HG03439 (cell line): Measurements from ENCODE around the gene GAS7.

ENCODE experiments used
- ATAC-seq: cut with Tn5 transposase; IDR thresholded peaks from one replicate; pipeline ENCODE4 v1.9.1; 2021; ENCODE audit warnings: mild to moderate bottlenecking, moderate library complexity; ENCODE audit not compliant: unreplicated experiment

GAS7 gene

DNA sequence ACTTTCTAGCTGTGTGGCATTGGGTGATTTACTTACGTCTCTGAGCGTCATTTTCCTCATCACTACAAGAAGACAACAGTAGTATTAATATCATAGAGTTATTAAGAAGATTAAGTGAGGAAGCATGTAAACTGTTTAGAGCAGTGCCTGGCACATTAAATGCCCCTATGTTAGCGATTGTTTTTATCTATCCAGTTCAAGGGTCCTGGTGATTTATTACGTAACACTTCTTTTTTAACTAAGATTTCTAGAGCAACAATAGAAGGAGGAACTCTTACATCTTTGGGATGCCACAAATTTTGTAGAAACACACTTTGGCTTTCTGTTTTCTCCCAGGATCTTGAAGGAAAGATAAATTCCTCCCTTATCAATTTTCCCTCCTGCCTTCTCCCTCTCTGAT, 3.3 kb upstream of the GAS7 start:
- no peak for ATAC-seq

DNA sequence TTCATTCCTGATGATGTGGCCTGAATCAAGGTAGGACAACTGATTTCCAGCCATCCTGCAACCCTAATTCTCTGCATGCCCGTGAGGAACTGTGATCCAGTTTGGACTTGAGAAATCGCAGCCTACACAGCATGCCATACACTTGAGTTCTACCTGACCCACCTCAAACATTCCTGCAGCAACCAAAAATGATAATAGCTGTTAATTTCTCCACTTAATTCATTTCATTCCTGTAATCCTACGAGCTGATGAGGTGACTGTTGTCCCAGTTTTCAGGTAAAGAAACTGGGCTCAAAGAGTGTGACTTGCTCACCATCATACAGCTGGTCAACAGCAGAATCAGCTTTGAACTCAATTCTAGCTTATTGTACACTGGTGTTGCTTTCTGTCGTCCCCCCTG, 2.2 kb upstream of the GAS7 start:
- no peak for ATAC-seq

DNA sequence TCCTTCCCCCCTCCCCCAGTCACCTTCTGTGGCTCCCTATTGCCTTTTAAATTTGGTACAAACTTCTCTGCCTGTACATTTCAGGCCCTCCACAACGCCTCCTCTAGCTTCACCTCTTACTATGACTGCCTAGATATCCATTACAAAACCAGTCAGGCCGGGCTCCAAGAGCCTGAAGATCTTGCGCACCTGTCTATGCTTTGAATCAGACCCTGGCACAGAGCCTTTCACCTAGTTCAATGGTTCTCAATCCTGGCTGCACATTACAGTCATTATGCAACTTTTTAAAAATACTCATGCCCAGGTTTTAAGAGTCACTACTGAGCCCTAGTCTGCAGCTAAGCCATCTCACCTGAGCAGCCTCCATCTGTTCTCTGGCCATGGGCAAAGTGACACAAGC, 1.6 kb upstream of the GAS7 start:
- no peak for ATAC-seq

DNA sequence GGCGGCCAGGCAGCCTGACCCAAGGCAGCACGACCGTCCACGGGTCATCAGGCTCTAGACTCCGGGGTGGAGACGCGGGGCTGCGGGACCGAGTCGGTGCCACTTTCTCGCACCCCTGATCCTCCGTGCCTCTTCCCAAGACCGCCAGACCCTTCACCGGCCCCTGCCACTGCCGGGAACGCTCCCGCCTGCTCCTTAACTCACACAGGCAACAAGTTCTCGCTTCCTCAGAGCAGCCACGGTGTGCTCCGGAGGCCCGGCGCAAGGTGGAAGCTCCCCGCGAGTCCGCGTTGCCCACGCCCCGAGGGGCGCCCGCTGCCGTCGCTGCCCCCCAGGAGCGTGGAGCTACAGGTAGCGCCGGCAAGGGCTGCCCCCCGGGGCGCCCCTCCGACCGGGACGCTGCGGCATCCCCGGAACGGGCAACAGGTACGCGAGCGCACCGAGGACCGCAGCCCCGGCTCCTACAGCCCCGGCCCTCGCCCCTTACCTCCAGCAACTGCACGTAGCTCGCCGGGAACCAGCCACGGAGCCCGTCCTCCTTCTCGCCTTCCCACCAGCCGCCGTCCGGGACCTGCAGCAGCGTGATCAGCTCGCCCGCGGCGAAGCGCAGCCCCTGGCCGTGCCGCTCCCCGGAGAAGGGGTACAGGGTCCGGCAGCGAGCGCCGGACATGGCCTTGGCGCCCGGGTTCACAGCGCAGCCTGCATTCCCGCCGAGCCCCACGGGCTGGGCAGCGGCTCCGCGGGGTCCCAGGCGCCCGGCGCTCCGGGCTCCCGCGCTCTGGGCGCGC, 491 bp downstream of the GAS7 start:
- ATAC-seq, result no peak

DNA sequence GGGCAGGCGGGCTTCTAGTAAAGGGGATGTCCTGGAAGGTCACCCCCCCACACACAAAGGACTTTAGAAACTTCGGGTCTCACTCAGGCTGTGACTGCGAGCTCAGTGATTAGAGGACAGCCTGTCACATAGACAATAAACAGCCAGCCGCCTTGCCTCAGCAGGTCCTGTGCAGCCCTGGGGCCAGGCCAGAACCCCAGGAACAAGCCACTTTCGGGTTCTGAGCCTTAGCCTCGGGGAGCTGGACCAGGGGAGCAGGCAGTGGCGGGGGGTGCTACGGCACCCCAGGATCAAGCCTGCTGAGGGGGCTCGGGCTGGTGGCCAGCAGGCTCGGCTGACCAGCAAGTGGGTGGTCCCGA, 1.1 kb downstream of the GAS7 start:
- ATAC-seq, result no peak

DNA sequence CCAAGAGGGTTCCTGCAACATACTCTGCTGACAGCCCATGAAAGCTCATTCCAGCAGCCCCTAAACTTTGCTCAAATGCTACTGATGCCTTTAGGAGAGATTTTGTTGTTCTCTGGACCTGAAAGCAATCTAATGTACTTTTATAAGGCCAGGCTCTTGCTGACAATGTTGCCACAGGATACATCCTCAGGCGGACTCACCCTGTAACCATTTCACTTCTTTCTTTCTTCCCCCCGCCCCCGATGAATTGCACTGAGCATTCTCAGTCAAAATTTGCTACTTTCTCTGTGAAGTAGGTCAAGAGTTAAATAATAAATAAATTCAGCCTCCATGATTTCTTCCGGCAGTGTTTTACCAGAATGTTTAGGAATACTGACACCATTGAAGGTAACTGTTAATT, 1.5 kb downstream of the GAS7 start:
- no peak for ATAC-seq

DNA sequence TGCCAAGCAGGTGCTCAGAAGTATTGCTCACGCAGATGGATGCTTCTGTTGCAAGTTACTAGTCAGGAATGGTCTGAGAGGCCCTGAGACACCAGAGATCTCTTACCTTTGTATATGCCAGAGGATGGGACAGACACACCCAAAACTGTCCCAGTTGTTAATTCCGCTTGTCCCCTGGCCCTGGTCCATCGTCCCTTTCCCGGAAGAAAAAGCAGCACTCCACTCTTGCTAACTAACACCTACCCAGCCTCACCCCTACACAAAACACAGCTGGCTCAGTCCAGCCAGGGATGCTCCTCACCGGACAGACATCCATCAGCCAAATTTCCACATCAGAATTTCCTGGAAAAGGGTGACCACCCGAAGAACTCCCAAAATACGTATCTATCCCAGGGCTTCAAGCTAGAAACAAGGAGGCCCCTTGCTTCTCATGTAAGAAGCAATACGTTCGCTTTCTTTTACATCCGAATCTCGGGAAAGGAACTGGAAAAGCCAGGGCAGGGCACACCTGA, 2.0 kb downstream of the GAS7 start:
- ATAC-seq, result no peak

DNA sequence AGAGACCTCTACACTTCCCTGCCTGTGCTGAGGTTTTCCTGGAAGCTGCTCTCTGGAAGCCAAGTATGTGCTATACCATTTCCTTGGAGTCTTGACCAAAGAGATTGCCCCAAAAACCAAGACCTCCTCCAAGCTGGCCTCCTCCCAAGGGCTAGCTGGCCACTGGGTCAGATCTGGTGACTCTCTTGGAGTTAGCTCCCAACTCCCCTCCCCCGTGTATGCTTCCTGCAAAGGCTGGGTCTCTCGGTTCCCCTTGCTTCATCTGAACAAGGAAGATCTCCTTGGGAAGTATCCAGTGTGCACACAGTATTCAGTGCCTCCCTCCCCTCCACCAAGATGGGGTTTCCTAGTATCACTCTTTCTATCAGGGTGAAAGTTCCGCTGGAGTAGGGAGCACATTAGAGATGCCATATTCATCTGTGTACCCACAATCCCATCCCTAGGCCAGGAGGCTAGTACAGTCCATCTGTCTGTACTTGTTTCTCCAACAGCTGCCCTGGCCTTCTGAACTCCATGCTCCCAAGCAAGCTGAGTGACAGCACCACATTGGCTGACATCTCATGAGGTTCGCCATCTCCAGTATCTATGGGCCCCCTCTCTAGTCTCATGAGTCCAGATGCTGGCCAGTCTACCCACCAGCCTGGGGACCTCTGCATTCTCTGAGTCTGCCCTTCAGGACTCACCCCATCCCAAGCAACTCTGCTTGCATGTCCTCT, 3.2 kb downstream of the GAS7 start:
- no peak for ATAC-seq

DNA sequence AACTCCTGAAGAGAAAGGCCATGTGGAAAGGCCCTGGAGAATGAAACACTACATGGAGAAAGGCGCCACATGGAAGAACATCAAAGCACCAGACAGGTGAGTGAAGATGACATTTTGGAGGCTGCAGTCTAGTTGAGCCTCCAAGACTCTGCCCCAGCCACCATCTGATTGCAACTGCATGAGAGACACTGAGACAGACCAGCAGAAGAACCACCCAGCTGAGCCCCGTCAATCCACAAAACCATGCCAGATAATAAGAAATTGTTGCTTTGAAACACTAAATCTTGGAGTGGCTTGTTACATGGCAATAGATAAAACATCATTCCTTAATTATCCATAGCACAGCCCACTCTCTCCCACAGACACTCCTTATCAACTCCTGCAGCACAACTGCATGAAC, 4.8 kb downstream of the GAS7 start:
- ATAC-seq, result no peak

DNA sequence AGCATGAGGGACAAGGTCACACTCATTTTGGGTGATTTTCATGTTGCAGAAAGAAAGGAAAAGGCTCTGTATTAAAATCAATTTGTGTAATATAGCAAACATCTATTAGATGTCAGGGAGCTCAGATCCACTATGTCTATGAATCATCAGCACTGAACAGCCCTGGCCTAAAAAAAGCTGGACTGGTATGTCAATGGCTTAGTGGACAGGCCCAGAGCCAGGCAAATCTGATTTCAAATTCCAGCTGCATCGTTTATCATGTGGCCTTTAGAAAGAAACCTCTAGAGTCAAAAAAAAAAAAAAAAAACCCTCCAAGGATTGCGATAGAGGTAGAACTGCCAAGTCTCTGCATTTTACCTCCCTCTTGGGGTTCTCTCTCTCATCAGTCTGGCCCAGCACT, 5.4 kb downstream of the GAS7 start:
- ATAC-seq, result no peak

DNA sequence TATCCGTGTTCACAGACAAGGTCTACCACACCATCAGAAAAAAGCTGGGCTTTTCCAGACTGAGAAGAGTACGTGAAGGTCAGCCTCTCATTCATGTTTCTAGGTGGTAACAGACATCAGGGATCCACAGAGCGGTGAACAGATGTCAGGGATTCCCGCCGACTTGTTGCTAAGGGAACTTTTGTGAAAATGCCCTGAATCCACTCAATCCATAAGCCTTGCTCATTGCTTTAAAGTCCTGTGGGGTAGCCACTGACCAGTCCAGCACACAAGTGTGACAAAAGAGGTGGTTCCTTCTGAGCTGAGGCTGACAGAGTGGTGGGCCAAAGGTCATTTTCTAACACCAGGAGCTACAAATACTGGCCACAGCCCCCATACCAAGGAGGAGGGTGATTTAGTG, 5.9 kb downstream of the GAS7 start:
- ATAC-seq, result no peak

DNA sequence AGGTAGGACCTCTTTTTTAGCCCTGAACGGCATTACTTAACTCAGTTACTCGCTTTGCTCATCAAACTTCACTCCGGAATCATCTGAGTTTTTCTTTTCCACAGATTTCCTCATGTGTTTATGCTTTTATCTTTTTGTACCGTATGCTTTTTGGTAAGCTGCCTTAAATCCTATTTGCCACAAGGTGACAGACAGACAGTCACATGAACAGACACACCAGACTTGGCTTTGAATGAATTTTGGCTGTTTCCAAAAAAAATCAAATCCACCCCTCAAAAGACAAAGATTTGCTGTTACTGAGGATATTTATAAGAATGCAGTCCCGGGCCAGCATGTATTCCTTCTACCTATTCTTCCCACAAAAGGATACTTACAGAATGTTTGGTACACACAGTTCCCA, 10.9 kb downstream of the GAS7 start:
- ATAC-seq, result no peak

DNA sequence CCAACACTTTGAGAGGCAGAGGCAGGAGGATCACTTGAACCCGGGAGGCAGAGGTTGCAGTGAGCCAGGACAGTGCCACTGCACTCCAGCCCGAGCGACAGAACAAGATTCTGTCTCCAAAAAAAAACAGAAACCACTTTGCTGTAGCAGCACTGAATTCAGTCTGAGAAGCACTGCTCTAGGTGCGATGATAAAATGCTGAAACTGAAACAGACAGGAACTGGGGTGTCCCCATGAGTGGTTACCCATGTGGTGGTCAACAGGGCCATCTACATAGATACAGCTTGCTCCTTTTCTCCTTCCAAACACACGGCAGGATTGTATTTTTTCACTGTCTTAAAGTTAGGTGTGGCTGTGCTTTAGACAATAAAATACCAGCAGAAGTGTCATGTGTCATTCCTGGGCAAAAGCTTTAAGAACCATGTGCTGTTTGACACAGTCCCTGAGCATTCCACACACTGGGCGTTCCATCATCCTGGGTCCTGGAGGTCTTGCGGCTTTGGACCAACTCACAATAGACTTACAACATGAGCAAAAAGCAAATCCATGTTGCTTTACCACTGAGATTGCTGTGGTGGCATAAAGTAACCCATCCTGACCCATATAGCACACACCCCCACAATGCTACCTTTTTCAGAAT, 11.5 kb downstream of the GAS7 start:
- no peak for ATAC-seq

DNA sequence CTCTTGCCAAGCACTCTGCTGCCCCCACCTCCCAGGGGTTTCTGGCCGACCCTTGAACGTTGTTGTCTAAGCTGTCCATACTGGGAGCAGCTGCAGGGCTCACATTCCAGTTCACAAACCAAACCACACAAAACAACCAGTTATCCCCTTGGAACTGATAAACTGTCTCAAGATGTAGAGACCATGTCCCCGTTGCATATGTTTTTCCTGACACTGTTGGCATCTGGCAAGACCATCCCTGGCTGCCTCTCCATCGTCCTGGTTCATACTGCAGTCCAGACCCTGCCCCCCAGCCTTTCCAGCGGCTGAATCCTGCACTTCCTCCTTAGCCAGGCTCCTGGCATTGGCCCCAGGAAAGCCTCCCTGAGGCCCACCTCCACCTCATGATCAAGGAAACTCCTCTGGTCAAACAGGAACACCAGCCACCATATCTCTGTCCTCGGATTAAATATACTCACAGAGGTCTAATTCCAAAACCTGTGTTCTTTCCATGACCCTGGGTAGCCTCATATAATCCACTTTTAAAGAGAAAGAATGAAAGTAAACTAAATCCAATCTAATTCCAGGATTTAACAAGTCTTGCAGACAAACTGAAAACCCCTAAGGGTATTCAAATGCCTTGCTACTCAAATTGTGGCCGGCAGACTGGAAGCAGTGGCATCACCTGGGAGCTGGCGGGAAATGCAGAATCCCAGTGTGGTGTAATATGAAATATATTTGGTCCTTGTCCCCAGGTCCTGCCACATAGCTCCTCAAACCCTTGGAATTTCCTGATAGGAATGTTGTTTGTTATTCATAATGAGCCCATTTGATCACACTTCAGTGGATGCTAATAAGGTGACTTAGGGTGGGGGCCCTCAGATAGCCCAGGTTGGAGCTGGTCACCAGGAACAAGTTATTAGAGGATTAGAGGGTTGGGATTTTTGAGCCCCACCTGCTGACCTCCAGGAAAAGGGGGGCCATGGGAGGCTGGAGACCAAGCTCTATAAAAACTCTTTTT, 14.2 kb downstream of the GAS7 start:
- ATAC-seq, result no peak

DNA sequence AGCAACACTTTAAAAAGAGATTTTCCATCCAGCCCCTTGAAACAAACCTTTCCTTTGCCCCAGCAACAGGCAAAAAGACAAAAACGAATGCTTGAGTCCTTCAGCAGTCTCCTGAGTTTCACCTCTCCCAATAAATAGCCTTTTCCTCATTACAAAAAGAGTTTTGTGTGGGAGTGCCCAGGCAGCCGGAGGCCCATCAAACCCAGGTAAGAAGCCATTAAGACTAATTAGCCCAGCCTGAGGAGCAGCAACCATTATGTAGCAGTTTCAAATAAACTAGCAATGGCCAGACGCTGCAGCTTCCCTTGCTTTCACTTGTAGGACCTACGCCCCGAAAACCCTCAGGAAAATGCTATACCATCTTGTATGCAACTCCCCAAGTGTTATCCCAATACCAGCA, 15.6 kb downstream of the GAS7 start:
- ATAC-seq, result no peak

DNA sequence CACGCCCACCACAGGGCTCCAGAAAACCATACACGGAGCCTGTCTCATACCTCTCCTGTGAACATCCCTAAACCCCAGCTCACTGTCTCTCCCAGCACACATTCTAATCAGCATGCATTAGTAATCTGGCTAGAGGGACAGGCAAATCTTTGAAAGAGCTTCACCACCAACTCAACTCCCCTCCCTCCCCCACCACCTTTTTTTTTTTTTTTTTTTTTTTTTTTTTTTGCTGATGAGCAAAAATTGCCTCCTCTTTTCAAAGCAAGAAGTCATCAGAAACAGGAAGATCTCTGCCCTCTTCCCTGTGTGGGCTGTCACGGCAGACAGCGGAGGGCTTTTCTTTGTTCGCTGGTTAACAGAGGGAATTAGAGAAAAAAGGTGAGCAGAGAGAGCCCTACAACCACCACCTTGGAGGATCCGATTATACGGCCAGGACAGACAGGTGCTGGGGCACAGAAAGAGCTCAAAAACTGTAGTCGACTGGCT, 19.9 kb downstream of the GAS7 start:
- no peak for ATAC-seq

DNA sequence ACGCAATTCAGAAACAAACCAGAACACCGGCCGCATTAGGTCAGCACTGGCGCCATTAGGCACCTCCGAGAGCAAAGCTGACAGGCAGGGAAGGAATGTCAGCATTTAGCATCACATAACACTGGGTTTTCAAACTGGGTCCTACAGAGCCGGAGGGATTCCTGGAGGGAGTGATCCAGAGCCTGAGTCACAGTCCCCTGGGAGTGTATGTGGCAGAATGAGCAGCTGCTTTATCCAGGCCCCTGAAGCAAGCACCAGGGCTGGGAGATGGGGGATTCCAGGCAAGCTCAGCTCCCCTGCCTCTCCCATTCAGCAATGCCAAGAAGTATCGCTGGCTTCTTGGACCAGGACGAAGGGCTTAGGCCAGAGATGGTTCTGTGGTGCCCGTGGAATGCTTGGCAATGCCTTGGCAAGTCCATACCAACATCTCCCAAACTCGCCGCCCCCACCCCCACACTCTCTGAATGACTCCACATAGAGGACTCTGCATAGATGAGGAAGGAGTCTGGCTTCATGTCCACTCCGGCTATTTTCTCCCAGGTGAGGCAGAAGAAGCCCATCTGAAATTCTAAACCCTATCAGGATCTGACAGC, 20.4 kb downstream of the GAS7 start:
- no peak for ATAC-seq

DNA sequence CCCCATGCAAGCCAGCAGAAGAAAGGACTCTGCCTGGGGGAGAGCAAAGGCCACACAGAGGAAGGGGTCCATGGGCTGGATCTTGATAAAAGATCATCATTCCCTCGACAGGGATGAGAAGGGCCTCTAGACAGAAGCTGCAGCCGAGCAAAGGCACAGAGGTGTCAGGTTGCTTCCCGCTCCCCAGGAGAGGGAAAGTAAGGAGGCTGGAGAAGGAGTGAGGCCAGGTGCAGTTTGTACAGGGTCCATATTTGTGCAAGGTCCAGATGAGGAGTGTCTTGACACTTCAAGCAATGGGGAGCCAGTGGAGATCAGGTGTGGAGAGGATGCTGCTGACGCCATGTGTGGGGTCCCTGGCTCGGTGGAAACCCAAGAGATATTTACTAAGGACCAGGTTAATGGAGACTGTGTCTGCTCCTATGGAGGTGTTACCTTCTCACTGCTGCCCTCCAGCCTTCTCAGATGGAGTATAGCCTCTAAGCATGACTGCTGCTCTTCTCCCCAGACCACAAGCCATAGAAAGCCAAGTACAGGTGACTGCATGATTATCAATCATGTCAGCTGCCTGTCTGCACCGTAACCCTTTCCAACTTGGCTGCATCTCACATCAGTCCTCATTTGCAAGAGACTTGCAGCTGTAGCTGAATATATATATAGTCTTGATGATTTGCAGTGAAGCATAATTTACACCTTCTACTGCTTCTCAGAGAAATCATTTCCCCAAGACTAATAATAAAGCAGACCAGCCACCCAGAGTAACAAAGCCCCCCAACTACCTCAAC, 21.1 kb downstream of the GAS7 start:
- no peak for ATAC-seq

DNA sequence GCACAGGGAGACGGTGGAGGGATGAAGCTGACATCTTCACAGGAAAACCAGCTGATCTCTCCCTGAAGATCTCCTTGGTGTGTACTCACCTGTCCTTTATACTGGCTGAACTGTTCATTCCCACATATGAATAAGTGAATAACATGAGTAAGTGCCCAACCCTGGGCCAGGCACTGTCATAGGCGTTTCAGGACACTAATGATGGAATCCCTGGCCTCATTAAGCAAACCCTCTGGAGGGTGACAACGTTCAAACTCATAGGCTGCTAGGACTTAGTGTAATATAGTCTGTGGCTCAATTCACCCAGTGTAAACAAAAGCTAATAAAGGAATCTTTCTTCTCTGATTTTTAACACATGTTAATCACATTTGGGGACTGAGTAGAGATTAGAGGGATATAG, 24.5 kb downstream of the GAS7 start:
- no peak for ATAC-seq

DNA sequence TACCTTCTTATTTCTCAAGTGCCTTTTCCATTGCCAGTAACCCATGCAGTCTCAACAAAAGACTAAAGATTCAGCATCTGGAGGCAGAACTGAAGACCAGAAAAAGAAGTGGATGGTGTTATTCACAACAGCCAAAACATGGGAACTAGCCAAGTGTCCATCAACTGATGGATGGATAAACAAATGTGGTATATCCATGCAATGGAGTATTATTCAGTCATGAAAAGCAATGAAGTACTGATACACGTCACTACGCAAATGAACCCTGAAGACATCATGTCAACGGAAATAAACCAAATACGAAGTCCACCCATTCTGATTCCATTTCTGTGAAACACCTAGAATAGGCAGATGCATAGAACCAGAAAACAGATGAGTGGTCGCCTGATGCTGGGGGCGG, 25.6 kb downstream of the GAS7 start:
- ATAC-seq, result no peak
